K562 (cell line): Measurements from ENCODE around the gene TMEFF2. TPM values are rescaled to one million over a fixed set of nuclear protein-coding genes. Genes with fewer than 3 reads are reported as not detected.

ENCODE experiments used
- ATAC-seq: fragments of 200-7000 bp; cut with Tn5 transposase; 3 replicates; pipeline ENCODE4 v1.9.1; 2020; ENCODE audit warnings: moderate library complexity
- BruUV-seq: library from RNA; stranded (reverse); fragments of 400-500 nt; replicated peaks from 2 replicates; lab custom pipeline; 2021; lab: Mats Ljungman, UMichigan
- CTCF ChIA-PET: fragments of 300-600 bp; formaldehyde crosslinking; extraction: SDS; loops from one replicate; lab custom pipeline; 2021; ENCODE audit warnings: low intra/inter-chr PET ratio; lab: Yijun Ruan, JAX
- POLR2A ChIA-PET: fragments of 300-600, 350-650 bp; sonication (Branson Sonifier 250); formaldehyde crosslinking; extraction: SDS; loops from one replicate; lab custom pipeline; 2021; ENCODE audit warnings: antibody characterized with exemption, inconsistent platforms; lab: Yijun Ruan, JAX
- DNase-seq, 4 experiments: peaks; one replicate each; pipeline versions ENCODE4 v3.0.0 to v3.0.0-alpha.2; 2011 to 2018; ENCODE audit warnings: low spot score in 3 of 4, mixed read lengths in 3 of 4; ENCODE audit errors: extremely low read depth in 1 of 4
- FAIRE-seq: peaks from 2 replicates; lab custom pipeline; 2011; peaks lifted over from hg19 to GRCh38; lab: Jason Lieb, UNC
- H2AFZ ChIP-seq: 2 replicates; pipeline ENCODE4 v1.6.0; 2011; ENCODE audit warnings: low read depth, low read length, control low read depth, inconsistent platforms
- H3K27ac ChIP-seq: fragments of 200-600 bp; 3 replicates; pipeline ENCODE4 v1.8.0; 2011; ENCODE audit warnings: low read depth, mild to moderate bottlenecking, control low read depth, inconsistent platforms, low read length, moderate library complexity, mixed read lengths; ENCODE audit errors: extremely low read depth
- H3K27me3 ChIP-seq, 2 experiments: fragments of 300-600 bp in 1 of 2; 2 replicates in 1 of 2; 3 replicates in 1 of 2; pipeline versions ENCODE4 v1.6.0 to v1.8.0; 2011; ENCODE audit warnings: inconsistent platforms in 2 of 2, low read length in 2 of 2, mild to moderate bottlenecking in 1 of 2, mixed read lengths in 1 of 2, moderate library complexity in 1 of 2; ENCODE audit not compliant: control insufficient read depth in 2 of 2, insufficient read depth in 2 of 2
- H3K36me3 ChIP-seq: fragments of 300-600 bp; 3 replicates; pipeline ENCODE4 v1.8.0; 2011; ENCODE audit warnings: mild to moderate bottlenecking, low read length, inconsistent platforms; ENCODE audit not compliant: control insufficient read depth, insufficient read depth
- H3K4me1 ChIP-seq, 2 experiments: fragments of 200-600 bp in 1 of 2; replicated peaks in 1 of 2; 2 replicates in 1 of 2; 3 replicates in 1 of 2; pipeline versions ENCODE4 v1.5.1 to v1.8.0; 2011; ENCODE audit warnings: inconsistent platforms in 2 of 2, low read length in 2 of 2, mild to moderate bottlenecking in 1 of 2, mixed read lengths in 1 of 2, moderate library complexity in 1 of 2; ENCODE audit not compliant: control insufficient read depth in 2 of 2, insufficient read depth in 2 of 2
- H3K4me2 ChIP-seq: 2 replicates; pipeline ENCODE4 v1.6.1; 2011; ENCODE audit warnings: low read length, control low read depth, inconsistent platforms, mixed read lengths; ENCODE audit not compliant: insufficient read depth
- H3K4me3 ChIP-seq: fragments of 200-600 bp; sonication (generic), shearing (Covaris generic); 2 replicates; pipeline ENCODE4 v1.5.1; 2016; ENCODE audit warnings: control low read depth, inconsistent platforms
- H3K79me2 ChIP-seq: fragments of 200-600 bp; 3 replicates; pipeline ENCODE4 v1.8.0; 2011; ENCODE audit warnings: low read length, inconsistent platforms; ENCODE audit not compliant: control insufficient read depth, insufficient read depth
- H3K9ac ChIP-seq, 2 experiments: 2 replicates each; pipeline versions ENCODE4 v1.6.0 to v1.6.1; 2011; ENCODE audit warnings: low read depth in 2 of 2, low read length in 2 of 2, control low read depth in 1 of 2, inconsistent platforms in 1 of 2, mild to moderate bottlenecking in 1 of 2, mixed read lengths in 1 of 2; ENCODE audit not compliant: insufficient read depth in 1 of 2
- H3K9me1 ChIP-seq: one replicate; pipeline ENCODE4 v1.6.0; 2011; ENCODE audit warnings: inconsistent platforms, mild to moderate bottlenecking, low read length, moderate library complexity; ENCODE audit not compliant: control insufficient read depth, insufficient read depth
- H3K9me3 ChIP-seq: replicated peaks from 2 replicates; pipeline ENCODE4 v1.5.1; 2011; ENCODE audit warnings: low read depth, low read length, inconsistent platforms; ENCODE audit not compliant: control insufficient read depth, insufficient read depth
- H4K20me1 ChIP-seq: replicated peaks from 2 replicates; pipeline ENCODE4 v1.6.1; 2011; ENCODE audit warnings: low read length, inconsistent platforms, mixed read lengths; ENCODE audit not compliant: control insufficient read depth, insufficient read depth
- CHD4 ChIP-seq: fragments of 200-600 bp; sonication (generic); IDR thresholded peaks from 3 replicates; pipeline ENCODE4 v1.6.1; 2012; ENCODE audit warnings: low read depth, mild to moderate bottlenecking, mixed read lengths, low read length, inconsistent platforms; ENCODE audit not compliant: insufficient read depth, insufficient replicate concordance, poor library complexity, severe bottlenecking
- LARP7 ChIP-seq: fragments of 450-650 bp; IDR thresholded peaks from 2 replicates; pipeline ENCODE4 v1.6.1; 2016
- PTBP1 ChIP-seq: fragments of 200-400 bp; formaldehyde crosslinking; IDR thresholded peaks from 2 replicates; pipeline ENCODE4 v1.6.1; 2017; ENCODE audit warnings: low read depth, low read length
- RBM25 ChIP-seq: fragments of 200-400 bp; formaldehyde crosslinking; IDR thresholded peaks from 2 replicates; pipeline ENCODE4 v1.6.1; 2018; ENCODE audit warnings: low read length, low read depth, moderate library complexity; ENCODE audit not compliant: severe bottlenecking
- SOX6 ChIP-seq: fragments of 450-650 bp; IDR thresholded peaks from 2 replicates; pipeline ENCODE4 v1.6.1; 2014; ENCODE audit warnings: mild to moderate bottlenecking
- SRSF7 ChIP-seq: fragments of 200-400 bp; formaldehyde crosslinking; optimal IDR thresholded peaks from 2 replicates; pipeline ENCODE3; 2017; ENCODE audit warnings: mild to moderate bottlenecking, low read depth, low read length
- TEAD2 ChIP-seq: fragments of 450-650 bp; IDR thresholded peaks from 2 replicates; pipeline ENCODE4 v1.6.1; 2016; ENCODE audit warnings: missing genetic modification characterization, control low read depth, missing compliant biosample characterization
- TSC22D4 ChIP-seq: fragments of 450-650 bp; IDR thresholded peaks from 2 replicates; pipeline ENCODE4 v1.6.1; 2016; ENCODE audit warnings: missing genetic modification characterization, missing biosample characterization, control low read depth
- ZNF121 ChIP-seq: sonication (generic); formaldehyde crosslinking; conservative IDR thresholded peaks from 2 replicates; pipeline ENCODE4 v1.8.0; 2022; ENCODE audit warnings: missing genetic modification reagents
- WGBS: fragments of 100-300 bp; shearing (Covaris generic); methylation state at CpG from one replicate; pipeline ENCODE4 v1.1.6; 2016; ENCODE audit warnings: low coverage, mixed read lengths; ENCODE audit not compliant: insufficient coverage; ENCODE audit errors: missing lambda C conversion rate; 5-methylcytosine and 5-hydroxymethylcytosine counted together
- in situ Hi-C: fragments of 300-500 bp; cut with MboI; formaldehyde crosslinking; loops from 4 replicates; pipeline ENCODE4 v1.15.0; 2018; ENCODE audit warnings: inconsistent platforms, mixed read lengths
- intact Hi-C: fragments of 100-400 bp; cut with micrococcal nuclease; formaldehyde crosslinking; loops from 2 replicates; pipeline ENCODE4 v1.14.2; 2022
- polyA plus RNA-seq, 8 experiments: library from polyadenylated mRNA; depleted of rRNA in 4 of 8; stranded (reverse) in 5 of 8; unstranded in 3 of 8; fragments of >200 nt; fragmentation: Nextera tagmentation in 2 of 8; fragmentation: Illumina TruSeq in 1 of 8; extraction: Ambion mirVana in 2 of 8; extraction: Trizol in 1 of 8; gene quantifications; 2 replicates each; pipeline versions ENCODE4 v1.2.1 to v1.2.3, GENCODE V29; 2011 to 2014; ENCODE audit warnings: inconsistent platforms in 1 of 8, missing spikeins in 1 of 8
- total RNA-seq, 7 experiments: library from RNA; depleted of rRNA in 6 of 7; stranded (reverse); fragments of >200 nt in 6 of 7; fragmentation: Illumina TruSeq in 2 of 7; extraction: Trizol in 2 of 7; gene quantifications; 2 replicates each; pipeline versions ENCODE4 v1.2.1 to v1.2.3, GENCODE V29; 2011 to 2021; ENCODE audit warnings: low replicate concordance in 1 of 7
- TF ChIP-seq, protein P1 (sequence below): fragments of 450-650 bp; conservative IDR thresholded peaks from 2 replicates; pipeline ENCODE4 v1.6.1; 2016; ENCODE audit warnings: missing genetic modification characterization, low read depth, mild to moderate bottlenecking, control low read depth, missing compliant biosample characterization
- TF ChIP-seq, protein P2 (sequence below): sonication (generic); formaldehyde crosslinking; IDR thresholded peaks from 2 replicates; pipeline ENCODE4 v1.8.1; 2023; ENCODE audit warnings: mild to moderate bottlenecking, missing genetic modification reagents

TMEFF2 gene
- total and polyA plus RNA-seq, 9 of the 15 experiments (the other 6 are each of a cell fraction or from before 2014, with no cell fraction given) = 1.4 TPM; not detected in 8

DNA sequence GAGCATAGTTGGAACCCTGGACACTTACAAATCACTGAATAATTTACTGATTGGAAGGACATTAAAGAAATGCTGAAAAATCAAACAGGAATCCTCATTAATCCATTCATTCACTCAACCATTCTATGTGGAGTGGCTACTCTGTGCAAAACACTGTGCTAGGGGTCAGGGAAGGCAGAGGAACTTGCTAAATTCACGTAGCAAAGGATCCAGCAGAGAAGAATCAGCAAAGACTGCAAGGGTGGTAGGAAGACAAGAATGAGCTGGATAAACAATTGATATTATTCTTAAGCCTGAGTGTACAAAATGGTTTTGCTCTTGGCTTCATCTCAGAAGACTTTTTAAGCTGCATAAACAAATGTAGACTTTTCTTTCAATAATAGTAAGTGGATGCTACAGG, 183.5 kb downstream of the TMEFF2 start:
- H3K4me1 ChIP-seq = no peaks in the 10 kb centered on the region
- no peak for FAIRE-seq
- H3K27me3 ChIP-seq = no peaks in the 10 kb centered on the region
- DNase-seq = no peak
- H3K9ac ChIP-seq = no peak overlapping the region
- 76% methylated on average over 1 of the region's 1 CpG for WGBS
- intact Hi-C loops (no loop called here), in situ Hi-C loops (no loop called here)
- POLR2A ChIA-PET = interaction anchor here (0.6 kb wide), 1 partner anchor 14 kb away, joined by 3 read pairs; no protein-coding TSS in a partner anchor
- no peak for ATAC-seq
- H2AFZ ChIP-seq = no peak overlapping the region
- no peak overlapping the region for H3K27ac ChIP-seq
- CTCF ChIA-PET = no interaction called here
- H3K9me1 ChIP-seq = no peaks in the 10 kb centered on the region
- no peaks in the 10 kb centered on the region for H4K20me1 ChIP-seq
- H3K79me2 ChIP-seq = no peaks in the 10 kb centered on the region
- BruUV-seq = no TSS peak
- no peaks in the 10 kb centered on the region for H3K9me3 ChIP-seq
- no peak overlapping the region for H3K4me3 ChIP-seq
- TF ChIP-seq PTBP1 = no peak
- TF ChIP-seq RBM25 = no peak
- no peak for TF ChIP-seq CHD4
- no peak for TF ChIP-seq SOX6
- TF ChIP-seq LARP7 = no peak
- no peak for TF ChIP-seq TEAD2
- no peaks in the 10 kb centered on the region for H3K36me3 ChIP-seq
- H3K4me2 ChIP-seq = no peak overlapping the region

DNA sequence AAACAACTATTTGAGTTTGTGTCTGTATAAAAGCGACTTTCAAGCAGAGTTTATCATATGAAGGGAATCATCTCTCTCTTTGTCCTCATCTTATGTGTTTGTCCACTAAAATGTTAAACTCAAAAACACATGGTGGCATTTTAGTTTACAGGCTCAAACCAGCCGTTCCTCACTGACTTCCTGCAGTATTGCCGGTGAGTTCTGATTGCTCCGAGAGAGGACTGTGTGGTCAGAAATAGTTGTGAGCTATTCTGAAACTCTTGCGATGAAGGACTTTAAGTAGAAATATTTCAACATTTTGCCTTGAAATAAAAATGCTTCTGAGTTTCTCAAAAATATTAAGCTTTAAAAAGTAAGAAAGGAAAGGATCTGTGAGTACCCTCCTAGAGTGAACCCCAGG, 184.7 kb downstream of the TMEFF2 start:
- Histone ChIP-seq H3K27ac (no peak overlapping the region), H4K20me1 (no peaks in the 10 kb centered on the region), H3K9me3 (no peaks in the 10 kb centered on the region), H3K36me3 (no peaks in the 10 kb centered on the region), H3K79me2 (no peaks in the 10 kb centered on the region), H3K4me2 (no peak overlapping the region), H2AFZ (no peak overlapping the region), H3K4me1 (no peaks in the 10 kb centered on the region), H3K9me1 (no peaks in the 10 kb centered on the region), H3K9ac (no peak overlapping the region), H3K4me3 (no peak overlapping the region), H3K27me3 (no peaks in the 10 kb centered on the region)
- 87% methylated on average over 5 of the region's 5 CpGs for WGBS
- POLR2A ChIA-PET = no interaction called here
- no peak for DNase-seq
- BruUV-seq = no TSS peak
- in situ Hi-C loops (no loop called here), intact Hi-C loops (no loop called here)
- no peak for FAIRE-seq
- CTCF ChIA-PET = no interaction called here
- ATAC-seq = no peak
- TF ChIP-seq ZNF121 (CRISPR knock-in tag) = no peak
- TF ChIP-seq SRSF7 = no peak
- TF ChIP-seq TSC22D4 (tag) = no peak
- TF ChIP-seq, protein P1, sequence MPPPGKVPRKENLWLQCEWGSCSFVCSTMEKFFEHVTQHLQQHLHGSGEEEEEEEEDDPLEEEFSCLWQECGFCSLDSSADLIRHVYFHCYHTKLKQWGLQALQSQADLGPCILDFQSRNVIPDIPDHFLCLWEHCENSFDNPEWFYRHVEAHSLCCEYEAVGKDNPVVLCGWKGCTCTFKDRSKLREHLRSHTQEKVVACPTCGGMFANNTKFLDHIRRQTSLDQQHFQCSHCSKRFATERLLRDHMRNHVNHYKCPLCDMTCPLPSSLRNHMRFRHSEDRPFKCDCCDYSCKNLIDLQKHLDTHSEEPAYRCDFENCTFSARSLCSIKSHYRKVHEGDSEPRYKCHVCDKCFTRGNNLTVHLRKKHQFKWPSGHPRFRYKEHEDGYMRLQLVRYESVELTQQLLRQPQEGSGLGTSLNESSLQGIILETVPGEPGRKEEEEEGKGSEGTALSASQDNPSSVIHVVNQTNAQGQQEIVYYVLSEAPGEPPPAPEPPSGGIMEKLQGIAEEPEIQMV (tag) = no peak
- TF ChIP-seq, protein P2, sequence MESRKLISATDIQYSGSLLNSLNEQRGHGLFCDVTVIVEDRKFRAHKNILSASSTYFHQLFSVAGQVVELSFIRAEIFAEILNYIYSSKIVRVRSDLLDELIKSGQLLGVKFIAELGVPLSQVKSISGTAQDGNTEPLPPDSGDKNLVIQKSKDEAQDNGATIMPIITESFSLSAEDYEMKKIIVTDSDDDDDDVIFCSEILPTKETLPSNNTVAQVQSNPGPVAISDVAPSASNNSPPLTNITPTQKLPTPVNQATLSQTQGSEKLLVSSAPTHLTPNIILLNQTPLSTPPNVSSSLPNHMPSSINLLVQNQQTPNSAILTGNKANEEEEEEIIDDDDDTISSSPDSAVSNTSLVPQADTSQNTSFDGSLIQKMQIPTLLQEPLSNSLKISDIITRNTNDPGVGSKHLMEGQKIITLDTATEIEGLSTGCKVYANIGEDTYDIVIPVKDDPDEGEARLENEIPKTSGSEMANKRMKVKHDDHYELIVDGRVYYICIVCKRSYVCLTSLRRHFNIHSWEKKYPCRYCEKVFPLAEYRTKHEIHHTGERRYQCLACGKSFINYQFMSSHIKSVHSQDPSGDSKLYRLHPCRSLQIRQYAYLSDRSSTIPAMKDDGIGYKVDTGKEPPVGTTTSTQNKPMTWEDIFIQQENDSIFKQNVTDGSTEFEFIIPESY = no peak
